ENCODE results near the gene PDE3A.

- TF ChIP-seq CTCF (IDR thresholded peaks at IDR 0.05), result no peak
- no peak for TF ChIP-seq POLR2AphosphoS5 (IDR thresholded peaks at IDR 0.05)
- no peak for TF ChIP-seq EP300 (IDR thresholded peaks at IDR 0.05)
Measured at GRCh38 chr12:20523658-20524057, 155.3 kb downstream of the PDE3A start.
